Stomach (tissue), 4 donors: ENCODE measurements around the gene C2CD4D.

Experiments used
- CTCF ChIP-seq, 7 experiments: fragments of 450-650 bp in 4 of 7; fragments of 200-600 bp in 3 of 7; sonication (generic) in 3 of 7; IDR thresholded peaks; one replicate each; pipeline ENCODE4 v1.5.1; 2016 to 2019; ENCODE audit warnings: antibody characterized with exemption in 7 of 7, control low read depth in 2 of 7, mild to moderate bottlenecking in 1 of 7
- POLR2A ChIP-seq, 4 donors: fragments of 450-650 bp; IDR thresholded peaks; one replicate each; pipeline ENCODE4 v1.6.1; 2016; ENCODE audit warnings: antibody characterized with exemption in 4 of 4, control low read depth in 2 of 4, mild to moderate bottlenecking in 1 of 4, moderate library complexity in 1 of 4

DNA sequence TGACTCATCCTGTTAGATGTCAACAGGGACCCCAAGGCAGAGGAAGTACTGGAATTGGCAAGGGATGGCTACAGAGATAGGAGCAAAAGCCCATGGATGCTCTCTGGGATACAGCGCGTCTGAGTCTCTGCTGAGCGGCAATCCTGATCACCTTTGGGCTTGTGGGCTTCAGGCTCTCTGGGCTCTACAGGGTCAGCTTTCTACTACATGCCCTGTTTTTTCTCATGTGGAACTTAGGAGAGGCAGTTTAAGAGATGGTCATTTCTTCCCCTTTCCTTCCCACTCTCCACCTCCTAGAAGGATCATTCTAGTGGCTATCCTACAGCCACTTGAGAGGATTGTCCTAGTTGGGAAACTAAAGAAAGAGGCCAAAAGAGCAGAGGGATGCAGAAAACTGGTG is 35.7 kb downstream of the C2CD4D start:
- no peak for TF ChIP-seq CTCF (IDR thresholded peaks at IDR 0.05)
- no peak for TF ChIP-seq POLR2A (IDR thresholded peaks at IDR 0.05)
